OCI-LY7 (cell line): ENCODE data around the gene GORAB.

ENCODE experiments used
- CTCF ChIP-seq: fragments of 200-600 bp; sonication (generic); conservative IDR thresholded peaks from 2 replicates; pipeline ENCODE4 v1.5.1; 2014; ENCODE audit warnings: mild to moderate bottlenecking, antibody characterized with exemption, low read length, moderate library complexity, mixed read lengths
- EZH2phosphoT487 ChIP-seq: fragments of 200-600 bp; sonication (generic); IDR thresholded peaks from 2 replicates; pipeline ENCODE4 v1.6.1; 2018; ENCODE audit warnings: low read depth, borderline replicate concordance, mild to moderate bottlenecking, mixed run types, antibody characterized with exemption, low read length, moderate library complexity, mixed read lengths

- no peak for TF ChIP-seq CTCF
- no peak for TF ChIP-seq EZH2phosphoT487
These were observed 66.7 kb downstream of the GORAB start for GRCh38 chr1:170598618-170599017.
